ENCODE results near the gene EYS. TPM values are rescaled to one million over a fixed set of nuclear protein-coding genes. Genes with fewer than 3 reads are reported as not detected.
"Not testable (repeated sequence)": the region's sequence is repeated elsewhere in the genome, so short reads cannot be mapped to it uniquely, and the experiment has no call there.

EYS gene
- total RNA-seq, 1 donor from 2014 or later = 0.31 TPM

DNA sequence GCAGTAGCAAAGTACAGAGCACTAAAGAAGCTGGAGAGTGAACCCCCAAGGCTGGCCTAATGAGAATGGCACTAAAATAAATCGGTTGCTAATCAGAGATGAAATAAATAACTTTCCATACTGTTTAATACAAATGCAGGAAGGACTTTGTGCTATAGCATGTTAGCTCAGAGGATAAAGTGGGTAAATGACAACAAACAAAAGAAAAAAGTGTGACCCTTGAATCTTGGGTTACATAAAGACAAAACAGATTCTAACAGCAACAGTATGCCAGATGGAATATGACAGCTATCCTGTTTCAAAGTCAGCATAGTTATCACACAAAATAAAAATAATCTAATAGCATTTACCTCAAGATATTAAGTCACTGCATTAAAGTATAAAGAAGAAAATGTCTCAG is 1448.7 kb downstream of the EYS start:
- intact Hi-C loops (cut with DNase I) = no loop called here
- ATAC-seq = no peak
- no peak for DNase-seq (ENCODE audit: low spot score)

DNA sequence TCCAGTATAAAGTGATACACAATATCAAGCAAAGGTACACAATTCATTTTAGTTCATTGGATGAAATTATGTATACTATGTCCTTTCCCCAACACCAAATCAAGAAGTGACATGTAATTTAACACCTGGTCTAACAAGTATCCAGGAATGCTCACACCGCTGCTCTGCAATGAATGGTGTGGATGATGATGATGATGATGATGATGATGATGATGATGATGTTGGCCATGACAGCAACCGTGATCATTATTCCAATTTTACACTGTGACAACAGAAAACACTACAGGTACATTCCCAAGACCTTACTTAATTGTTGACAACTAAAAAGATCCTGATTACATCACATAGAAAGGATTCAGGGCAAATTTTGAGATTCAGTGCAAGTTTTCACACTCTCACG is 1449.4 kb downstream of the EYS start:
- intact Hi-C loops (cut with DNase I) = no loop called here
- no peak for DNase-seq (ENCODE audit: low spot score)
- ATAC-seq = no peak

DNA sequence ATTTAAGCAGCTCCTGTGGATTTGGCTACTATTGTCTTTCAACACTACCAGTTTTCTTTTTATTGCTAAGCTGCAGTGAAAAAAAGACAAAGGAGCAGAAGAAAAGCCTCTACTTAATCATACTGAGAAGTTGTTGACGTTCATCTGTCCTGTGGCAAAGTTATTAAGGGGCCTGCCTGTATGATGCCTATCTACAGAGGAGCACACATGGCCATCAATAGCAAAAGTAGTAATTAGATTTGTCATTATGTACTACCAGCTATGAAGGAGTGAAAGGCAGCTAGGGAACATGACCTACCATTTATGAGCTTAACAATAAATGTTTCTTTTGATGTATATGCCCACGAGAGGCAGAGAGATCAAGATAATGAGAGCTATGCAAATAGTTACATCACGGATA is 1450.5 kb downstream of the EYS start:
- ATAC-seq (no peak), DNase-seq (ENCODE audit: low spot score) (no peak)
- intact Hi-C loops (cut with DNase I) = no loop called here

DNA sequence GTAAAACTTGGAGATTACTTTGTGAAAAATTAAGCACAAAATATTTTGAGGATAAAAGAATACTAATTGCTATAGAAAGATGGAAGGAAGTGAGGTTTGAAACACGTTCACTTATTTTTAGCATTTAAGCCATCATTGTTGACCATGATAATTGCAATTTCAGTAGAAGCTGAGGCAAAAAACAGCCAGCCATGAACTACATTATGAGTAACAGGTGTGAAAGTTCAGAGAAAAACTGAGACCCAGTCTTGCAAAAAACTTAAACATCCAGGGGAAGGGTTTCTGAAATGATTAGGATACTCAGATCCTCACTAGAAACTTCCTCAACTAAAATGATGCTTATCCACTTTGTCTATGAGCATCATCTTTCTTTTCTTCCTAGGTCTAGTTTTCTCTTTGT is 1452.0 kb downstream of the EYS start:
- intact Hi-C loops (cut with DNase I) = no loop called here
- DNase-seq (ENCODE audit: low spot score) (no peak), ATAC-seq (no peak)

DNA sequence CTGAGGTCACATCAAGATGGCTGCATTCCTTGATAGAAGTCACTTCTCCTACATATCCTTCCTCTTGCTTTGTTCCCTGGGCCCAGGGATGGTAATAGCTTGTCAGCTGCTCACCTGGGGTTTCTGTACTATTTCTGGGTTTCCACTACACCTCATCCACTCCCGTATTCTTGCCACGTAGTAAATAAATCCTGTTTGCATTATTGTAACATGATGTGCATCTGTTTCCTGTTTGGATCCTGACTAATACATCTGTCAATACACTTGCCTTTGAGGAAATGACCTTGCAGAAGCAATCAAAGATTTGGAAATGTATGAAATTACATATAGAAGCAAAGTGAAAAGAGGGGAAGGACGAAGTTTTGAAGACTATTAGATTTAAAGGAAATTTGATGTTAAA is 1452.5 kb downstream of the EYS start:
- ATAC-seq (no peak), DNase-seq (ENCODE audit: low spot score) (no peak)
- intact Hi-C loops (cut with DNase I) = no loop called here

DNA sequence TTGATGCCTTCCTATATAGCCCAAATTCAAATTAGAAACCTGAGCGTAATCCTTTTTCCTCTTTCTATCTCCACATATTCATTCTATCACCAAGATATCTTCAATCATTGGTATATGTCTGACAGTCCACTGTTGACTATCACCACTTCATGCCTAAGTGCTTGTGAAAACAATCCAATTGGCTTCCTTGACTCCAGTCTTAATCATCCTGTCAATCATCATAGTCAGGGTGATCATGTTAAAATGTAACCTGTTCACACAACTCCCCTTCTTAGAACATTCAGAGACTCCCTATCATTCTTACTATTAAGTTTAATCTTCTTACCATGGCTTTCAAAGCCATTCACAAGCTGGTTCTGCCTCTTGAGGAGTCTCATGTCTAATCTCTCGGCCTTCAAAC is 1454.8 kb downstream of the EYS start:
- no peak for DNase-seq (ENCODE audit: low spot score)
- no peak for ATAC-seq
- intact Hi-C loops (cut with DNase I) = no loop called here

DNA sequence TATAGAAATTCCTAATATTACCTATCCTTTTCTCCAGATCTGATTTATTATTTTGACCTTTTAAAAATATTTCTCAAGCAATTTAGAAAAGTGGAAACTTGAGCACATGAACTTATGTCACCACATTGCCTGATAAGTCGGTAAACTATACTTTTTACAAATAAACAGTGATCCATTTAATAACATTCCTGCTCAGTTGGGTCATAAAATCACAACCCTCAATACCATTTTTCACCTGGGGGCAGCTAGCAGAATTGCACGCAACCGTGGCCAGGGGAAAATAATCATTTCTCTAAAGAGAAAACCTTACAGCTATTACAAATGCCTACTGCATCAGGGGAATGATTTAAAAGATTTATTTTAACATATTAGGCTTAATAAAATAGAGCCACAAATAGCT is 1456.9 kb downstream of the EYS start:
- DNase-seq (ENCODE audit: low spot score) = no peak
- intact Hi-C loops (cut with DNase I) = no loop called here
- no peak for ATAC-seq

DNA sequence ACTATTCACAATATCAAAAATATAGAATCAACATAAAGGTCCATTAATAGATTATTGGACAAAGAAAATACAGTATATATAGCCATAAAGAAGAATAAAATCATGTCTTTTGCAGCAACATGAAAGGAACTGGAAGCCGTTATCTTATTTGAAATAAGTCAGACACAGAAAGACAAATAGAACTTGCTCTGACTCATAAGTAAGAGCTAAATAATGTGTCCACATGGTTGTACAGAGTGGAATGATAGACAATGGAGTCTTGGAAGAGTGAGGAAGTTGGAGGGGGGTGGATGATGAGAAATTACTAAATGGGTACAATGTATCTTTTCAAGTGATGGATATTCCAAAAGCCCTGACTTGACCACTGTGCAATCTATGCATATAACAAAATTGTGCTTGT is 1457.9 kb downstream of the EYS start:
- intact Hi-C loops (cut with DNase I) = no loop called here
- no peak for DNase-seq (ENCODE audit: low spot score)

DNA sequence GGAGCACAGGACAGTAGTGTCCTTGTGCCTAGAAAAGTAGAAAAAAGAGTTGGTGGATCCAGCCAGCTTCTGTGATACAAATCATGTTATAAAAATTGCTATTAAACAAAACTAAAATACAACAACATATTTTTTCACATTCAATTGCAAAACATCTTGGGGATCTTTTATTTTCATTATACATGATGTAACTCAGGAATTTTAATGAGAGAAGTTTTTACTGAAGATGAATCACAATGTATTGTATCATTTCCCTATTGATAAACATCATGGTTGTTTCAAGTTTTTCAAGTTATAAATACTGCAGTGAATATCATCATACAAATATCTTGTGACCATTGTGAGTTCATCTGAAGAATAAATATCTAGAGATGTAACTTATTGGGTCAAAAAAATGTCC is 1463.4 kb downstream of the EYS start:
- intact Hi-C loops (cut with DNase I) = no loop called here
- no peak for ATAC-seq
- DNase-seq (ENCODE audit: low spot score) = no peak

More for the DNA sequence above, 1457.9 kb downstream of the EYS start:
- no peak for ATAC-seq

DNA sequence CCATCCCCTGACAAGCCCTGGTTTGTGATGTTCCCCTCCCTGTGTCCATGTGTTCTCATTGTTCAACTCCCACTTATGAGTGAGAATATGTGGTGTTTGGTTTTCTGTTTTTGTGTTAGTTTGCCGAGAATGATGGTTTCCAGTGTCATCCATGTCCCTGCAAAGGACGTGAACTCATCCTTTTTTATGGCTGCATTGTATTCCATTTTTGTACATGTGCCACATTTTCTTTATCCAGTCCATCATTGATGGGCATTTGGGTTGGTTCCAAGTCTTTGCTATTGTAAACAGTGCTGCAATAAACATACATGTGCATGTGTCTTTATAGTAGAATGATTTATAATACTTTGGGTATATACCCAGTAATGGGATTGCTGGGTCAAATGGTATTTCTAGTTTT is 1468.1 kb downstream of the EYS start:
- intact Hi-C loops (cut with DNase I) = not testable (repeated sequence)

DNA sequence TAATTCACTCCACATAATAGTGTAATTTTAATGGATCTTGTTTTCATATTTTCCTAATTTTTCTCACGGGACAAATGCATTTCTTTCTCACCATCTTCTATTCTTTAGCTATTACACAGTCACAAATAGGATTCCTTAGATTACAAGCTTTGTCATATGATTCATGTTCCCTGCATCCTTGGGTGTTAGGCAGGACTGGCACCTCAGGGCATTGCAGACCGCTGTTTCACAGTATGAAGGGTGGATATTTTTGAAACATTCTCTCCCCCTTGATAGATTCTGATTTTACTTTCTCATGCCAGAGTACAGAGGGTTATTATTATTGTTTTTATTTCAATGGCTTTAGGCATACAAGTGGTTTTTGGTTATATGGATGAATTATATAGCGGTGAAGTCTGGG is 1469.0 kb downstream of the EYS start:
- no peak for ATAC-seq
- intact Hi-C loops (cut with DNase I) = no loop called here
- DNase-seq (ENCODE audit: low spot score) = no peak

More for the DNA sequence above, 1468.1 kb downstream of the EYS start:
- ATAC-seq; DNase-seq (ENCODE audit: low spot score): not testable (repeated sequence)

DNA sequence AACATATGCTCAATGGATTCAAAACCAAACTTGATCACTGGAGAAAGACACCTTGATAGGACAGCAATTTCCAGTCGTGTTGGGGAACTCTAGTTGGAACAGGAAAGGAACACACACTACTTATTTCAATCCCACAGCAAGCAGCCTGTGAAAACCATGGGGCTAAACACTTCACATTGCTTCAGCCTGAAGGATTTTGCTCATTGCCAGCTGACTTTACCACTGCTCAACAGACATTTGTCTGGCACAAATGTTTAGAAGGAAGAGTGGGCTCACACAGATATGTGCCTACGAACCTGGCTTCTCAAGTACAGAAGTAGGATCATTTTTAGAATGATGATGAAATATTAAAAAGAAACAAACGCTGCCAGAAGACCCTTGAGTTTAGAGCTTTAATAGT is 1473.3 kb downstream of the EYS start:
- intact Hi-C loops (cut with DNase I) = no loop called here
- ATAC-seq = no peak

DNA sequence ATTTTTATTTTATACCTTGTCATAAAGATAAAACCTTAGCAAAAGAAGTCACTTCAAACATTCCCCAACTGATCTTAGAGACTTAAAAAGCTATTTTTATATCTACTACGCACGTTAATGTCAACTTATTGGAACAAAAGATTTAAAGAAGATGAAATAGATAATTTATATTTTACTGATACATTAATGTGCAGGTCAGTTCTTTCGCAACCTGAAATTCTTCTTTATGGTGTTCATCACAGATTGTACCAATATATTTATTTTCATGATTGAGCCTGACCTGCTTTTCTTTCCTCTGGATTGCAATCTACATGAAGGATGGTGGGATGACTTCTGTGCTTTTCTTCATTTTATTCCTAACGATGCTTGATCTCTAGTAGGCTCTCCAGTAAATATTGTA is 1475.1 kb downstream of the EYS start:
- intact Hi-C loops (cut with DNase I) = no loop called here
- ATAC-seq = no peak
- no peak for DNase-seq (ENCODE audit: low spot score)

More for the DNA sequence above, 1473.3 kb downstream of the EYS start:
- no peak for DNase-seq (ENCODE audit: low spot score)

DNA sequence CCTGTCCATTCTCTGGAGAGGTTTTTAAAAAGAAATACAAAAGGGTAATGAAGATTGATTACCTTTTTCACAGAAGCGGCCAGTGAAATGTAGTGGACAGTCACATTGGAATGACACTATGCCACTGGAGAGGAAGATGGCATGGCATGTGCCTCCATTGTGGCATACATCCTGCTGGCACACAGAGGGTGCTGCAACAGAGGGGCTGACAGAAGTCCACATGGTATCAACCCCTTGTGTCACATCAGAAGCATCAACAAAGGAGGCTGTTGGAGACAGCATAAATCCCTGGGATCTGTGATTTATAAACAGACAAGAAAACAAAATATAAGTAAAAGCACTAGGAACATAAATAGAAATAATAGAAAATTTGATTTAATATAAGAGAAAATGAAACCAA is 1476.5 kb downstream of the EYS start:
- intact Hi-C loops (cut with DNase I) = no loop called here
- DNase-seq (ENCODE audit: low spot score) (no peak), ATAC-seq (no peak)

DNA sequence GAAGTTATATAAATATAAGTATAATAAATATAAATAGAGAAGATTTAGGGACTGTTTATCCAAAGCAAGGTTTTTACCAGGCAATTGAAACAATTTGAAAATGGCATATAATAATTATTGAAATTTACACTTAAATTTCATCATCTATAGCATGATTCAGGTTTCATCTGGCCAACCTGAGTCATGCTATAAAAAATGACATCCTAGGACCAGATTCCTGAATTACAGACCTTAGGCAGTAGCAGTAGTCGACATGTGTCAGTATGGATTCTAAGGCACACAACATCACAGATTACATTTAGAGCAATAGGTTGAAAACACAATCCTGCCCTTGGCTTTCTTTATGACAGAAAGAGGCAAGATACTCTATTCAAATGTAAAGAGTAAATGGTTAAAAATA is 1479.2 kb downstream of the EYS start:
- no peak for ATAC-seq
- DNase-seq (ENCODE audit: low spot score) = no peak
- intact Hi-C loops (cut with DNase I) = no loop called here

DNA sequence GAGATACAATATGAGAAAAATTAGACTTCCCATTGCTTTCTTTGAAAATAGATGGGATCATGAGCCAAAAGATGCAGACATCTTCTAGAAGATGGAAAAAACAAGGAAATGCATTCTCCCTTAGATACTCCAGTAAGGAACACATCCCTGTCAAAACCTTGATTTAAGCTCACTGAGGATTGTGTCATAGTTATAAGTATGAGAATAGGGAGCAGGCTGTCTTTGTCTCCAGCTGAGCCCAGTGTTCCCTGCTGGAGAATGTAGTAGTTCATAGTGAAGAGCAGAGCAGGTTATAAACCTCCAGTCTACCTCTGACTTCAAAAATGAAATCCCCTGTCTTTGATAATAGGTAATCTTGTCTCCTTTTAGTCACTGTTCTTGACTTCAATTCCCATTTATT is 1481.5 kb downstream of the EYS start:
- DNase-seq (ENCODE audit: low spot score) (no peak), ATAC-seq (peak; percentile 39)
- intact Hi-C loops (cut with DNase I) = no loop called here

DNA sequence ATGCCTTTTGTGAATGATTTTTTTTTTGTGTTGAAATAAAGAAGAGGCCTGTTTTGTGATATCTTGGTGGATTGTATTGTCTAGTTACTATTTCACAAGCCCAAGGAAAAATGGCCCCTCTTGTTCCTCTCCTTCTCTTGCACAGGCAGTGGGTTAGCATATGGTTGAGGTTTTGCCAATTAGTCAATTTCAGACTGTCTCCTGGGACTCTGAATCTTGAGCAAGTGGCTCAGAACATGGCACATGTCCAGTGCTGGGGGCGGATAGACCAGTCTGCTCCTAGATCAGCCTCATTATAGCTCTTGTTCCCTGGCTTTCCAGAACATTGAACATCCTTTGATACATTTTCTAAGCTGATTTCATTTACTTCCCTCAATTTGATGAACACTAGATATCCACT is 1482.2 kb downstream of the EYS start:
- peak; percentile 74 for ATAC-seq
- intact Hi-C loops (cut with DNase I) = no loop called here
- DNase-seq (ENCODE audit: low spot score) = no peak

DNA sequence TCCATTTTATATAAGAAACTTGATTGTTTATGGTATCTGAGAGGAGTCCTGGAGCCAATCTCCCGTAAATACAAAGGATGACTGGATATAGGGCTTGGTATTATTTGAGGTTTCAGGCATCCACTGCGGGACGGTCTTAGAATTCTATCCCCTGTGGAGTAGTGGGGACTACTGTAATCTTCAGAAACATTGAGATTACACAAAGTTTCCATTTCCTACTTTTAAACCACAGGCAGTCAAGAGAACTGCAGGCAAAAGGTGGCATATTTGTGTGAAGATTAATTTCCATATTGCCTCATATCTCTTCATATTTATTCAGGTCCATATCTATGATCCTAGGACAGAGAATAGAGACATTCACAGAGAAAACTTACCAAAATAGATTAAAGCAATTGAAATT is 1485.2 kb downstream of the EYS start:
- DNase-seq (ENCODE audit: low spot score) = no peak
- intact Hi-C loops (cut with DNase I) = no loop called here
- ATAC-seq = no peak

DNA sequence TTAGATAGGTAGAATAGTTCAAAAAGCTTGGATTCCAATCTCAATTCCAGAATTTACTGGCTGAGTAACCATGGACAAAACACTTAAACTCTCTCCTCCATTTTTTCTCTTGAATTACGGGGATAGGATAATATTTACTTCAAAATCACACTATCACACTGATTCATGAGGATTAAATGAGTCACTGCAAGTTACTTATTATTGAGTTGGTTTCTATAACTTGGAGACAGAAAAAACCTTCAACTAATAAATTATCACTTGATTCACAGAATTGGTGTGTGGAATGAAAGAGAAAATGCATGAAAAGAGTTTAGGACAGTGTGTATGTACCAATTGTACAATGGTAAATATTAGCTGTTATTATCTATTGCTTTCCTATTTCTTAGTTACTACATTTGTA is 1486.2 kb downstream of the EYS start:
- DNase-seq (ENCODE audit: low spot score) = no peak
- intact Hi-C loops (cut with DNase I) = no loop called here
- ATAC-seq = no peak

DNA sequence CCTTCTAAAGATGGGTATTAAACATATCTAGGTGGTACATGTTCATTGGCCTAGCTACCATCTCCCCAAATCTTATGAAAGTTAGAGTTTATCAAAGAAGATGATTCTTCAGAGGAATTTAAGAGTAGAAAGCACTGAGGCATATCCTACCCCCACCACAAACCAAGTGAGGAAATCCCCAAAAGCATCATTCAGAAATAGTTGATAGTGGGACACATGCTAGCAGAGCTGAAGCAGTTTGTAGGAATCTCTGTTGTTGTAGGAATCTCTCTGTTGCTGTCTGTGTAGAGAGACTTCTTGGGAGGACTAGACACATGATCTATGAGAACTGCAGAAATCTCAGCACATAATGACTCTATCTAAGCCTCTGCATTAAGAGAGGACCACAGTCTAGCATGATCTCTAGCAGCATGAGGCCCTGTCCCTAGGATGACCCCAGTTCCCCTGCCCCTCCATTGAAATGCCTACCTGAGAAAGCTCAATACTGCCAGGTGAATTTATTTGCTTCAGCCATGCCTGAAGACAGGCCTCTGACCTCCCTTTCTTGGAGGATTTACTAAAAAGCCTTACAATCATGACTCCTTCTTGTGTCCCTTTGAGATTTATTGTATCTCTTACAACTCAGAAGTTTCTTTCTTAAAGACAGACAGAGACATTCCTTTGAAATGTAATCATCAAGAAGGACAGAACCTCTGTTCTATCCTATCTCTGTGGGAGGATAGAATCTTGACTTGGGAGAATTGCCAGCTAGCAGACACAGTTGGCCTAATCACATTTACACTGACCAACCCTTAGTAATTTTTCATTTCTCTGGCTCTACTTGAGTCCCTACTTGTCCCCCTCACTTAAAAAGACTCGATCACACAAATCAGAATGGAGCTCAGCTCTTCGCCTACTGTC is 1489.1 kb downstream of the EYS start:
- ATAC-seq (no peak), DNase-seq (ENCODE audit: low spot score) (no peak)
- intact Hi-C loops (cut with DNase I) = no loop called here

DNA sequence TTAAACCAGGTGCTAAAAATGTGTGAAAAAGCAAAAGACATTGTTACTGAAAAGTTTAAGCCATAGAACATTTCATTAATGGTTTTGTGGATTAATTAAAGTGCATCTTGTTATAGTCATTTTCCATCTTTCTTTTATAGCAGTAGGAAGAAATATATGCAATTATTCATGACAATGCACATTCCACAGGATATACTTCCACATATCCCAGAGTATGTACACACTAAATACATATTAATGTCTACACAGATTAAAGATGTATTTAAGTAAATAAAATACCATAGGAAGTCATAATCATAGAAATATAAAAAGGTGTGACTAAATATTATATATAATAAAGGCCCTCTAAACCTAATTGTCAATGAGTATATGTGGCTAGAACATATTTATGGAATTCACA is 1492.7 kb downstream of the EYS start:
- DNase-seq (ENCODE audit: low spot score) (no peak), ATAC-seq (no peak)
- intact Hi-C loops (cut with DNase I) = no loop called here

Data from sciatic nerve (tissue), 2 donors.